ENCODE data around the gene REEP5.
"Not testable (repeated sequence)": the region's sequence is repeated elsewhere in the genome, so short reads cannot be mapped to it uniquely, and the experiment has no call there.

The REEP5 gene

DNA sequence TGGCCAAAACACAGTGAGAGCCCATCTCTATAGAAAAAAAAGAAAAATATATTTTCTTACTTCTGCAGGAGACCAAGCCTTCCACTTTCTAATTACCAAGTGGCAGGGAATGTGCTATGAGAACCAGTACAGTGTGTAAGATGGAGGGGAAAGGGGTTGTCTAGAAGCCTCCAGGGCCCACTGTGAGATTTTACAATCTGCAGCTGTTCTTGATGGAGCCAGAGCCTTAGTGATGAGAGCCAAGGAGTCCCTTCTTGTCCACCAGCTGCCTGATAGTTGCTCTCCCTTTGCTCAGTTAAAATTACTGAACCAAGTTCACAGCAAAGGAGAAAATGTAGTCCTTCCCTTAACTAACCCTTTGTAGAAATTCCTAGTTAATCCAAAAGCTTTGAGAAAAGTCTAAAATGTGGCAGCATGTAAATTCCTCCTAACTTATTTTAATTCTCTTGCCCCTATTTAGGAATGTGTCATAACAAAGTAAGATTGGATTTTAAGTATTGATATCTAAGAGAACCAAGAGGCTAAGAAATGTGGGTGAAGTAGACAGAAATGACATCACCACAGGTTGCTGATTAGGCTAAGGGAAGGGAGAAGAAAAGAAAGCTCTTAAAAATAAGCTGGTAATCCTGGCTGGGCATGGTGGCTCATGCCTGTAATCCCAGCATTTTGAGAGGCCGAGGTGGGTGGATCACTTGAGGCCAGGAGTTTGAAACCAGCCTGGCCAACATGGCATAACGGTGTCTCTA, 41.6 kb downstream of the REEP5 start:
- no peak for DNase-seq

DNA sequence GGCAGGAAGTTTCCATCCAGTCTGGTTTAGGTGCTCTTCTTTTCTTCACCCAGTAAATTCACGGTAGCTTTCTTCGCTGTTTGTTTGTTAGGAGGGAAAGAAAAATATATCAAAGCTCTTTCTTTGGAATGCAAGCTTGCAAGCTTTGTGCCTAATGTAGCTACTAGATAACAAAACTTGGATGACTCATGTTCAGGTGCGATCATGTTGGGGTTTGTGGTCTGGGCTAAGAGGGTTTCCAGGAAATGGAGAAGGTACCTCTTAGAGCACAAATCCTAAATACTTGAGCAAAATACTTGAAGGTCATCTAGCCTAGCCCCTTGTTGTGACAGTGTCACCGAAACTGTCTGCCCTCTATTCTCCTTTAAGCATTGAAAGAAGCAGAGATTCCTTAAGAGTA, 43.3 kb downstream of the REEP5 start:
- peak; percentile 66 for DNase-seq

GRCh38 chr5:112878101-112878500, 43.9 kb downstream of the REEP5 start:
- no peak for DNase-seq

- no peak for DNase-seq
Measured at GRCh38 chr5:112876362-112876761, 45.7 kb downstream of the REEP5 start.

GRCh38 chr5:112870966-112871365, 51.1 kb downstream of the REEP5 start:
- no peak for DNase-seq

DNA sequence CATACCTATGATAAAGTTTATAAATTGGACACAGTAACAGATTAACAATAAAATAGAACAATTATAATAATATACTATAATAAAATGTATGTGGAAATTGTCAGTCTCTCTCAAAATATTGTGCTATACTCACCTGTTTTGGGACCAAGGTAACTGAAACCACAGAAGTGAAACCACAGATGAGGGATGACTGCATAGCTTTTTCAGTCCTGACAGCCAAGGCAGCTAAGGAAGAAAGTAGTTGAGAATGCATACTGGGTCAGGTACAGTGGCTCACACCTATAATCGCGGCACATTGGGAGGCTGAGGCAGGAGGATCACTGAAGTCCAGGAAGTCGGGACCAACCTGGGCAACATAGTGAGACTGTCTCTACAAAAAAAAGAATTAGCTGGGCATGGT, 52.1 kb downstream of the REEP5 start:
- DNase-seq = peak; percentile 25

- no peak for DNase-seq
Measured at GRCh38 chr5:112867411-112867810, 54.6 kb downstream of the REEP5 start.

DNA sequence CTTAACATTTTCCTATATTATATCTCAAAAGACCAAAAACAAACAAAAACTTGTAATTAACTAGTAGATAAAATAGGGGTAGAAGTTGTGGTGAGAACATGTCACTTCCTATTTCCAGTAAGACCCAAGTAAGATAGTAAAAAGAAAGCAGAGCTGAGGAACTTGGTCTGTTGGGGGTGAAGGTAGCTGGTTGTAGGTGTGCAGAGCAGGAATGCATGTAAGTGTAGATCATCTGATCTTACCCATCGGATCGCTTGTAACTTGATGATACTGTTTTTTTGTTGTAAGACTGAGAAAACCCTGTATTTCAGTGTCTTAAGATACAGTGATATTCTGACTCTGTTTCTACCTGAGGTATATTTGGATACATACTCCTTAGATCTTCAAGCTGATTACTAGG, 55.3 kb downstream of the REEP5 start:
- no peak for DNase-seq

- no peak for DNase-seq
Measured at GRCh38 chr5:112865128-112865527, 56.9 kb downstream of the REEP5 start.

GRCh38 chr5:112863549-112863948, 58.5 kb downstream of the REEP5 start:
- DNase-seq = no peak

GRCh38 chr5:112862085-112862484, 59.9 kb downstream of the REEP5 start:
- no peak for DNase-seq

- DNase-seq = no peak
Measured at GRCh38 chr5:112861638-112861985, 60.4 kb downstream of the REEP5 start.

- peak; percentile 93 for DNase-seq
Measured at GRCh38 chr5:112860929-112861637, 60.9 kb downstream of the REEP5 start, which contains the start of gene SRP19. TSS of gene SRP19 (plus strand) at chr5:112861287. CDS start at chr5:112861377, 90 bp downstream.

DNA sequence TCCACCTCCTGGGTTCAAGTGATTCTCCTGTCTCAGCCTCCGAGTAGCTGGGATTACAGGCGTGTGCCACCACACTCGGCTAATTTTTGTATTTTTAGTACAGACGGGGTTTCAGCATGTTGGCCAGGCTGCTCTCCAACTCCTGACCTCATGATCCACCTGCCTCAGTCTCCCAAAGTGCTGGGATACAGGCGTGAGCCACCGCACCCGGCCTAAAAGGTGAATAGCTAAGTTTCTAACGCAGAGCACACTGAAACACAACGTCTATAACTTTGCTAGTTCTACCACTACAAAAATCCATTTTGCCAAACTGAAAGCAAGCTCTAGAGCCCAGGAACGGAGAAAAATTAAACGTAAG, 61.5 kb downstream of the REEP5 start:
- DNase-seq = not testable (repeated sequence)

DNA sequence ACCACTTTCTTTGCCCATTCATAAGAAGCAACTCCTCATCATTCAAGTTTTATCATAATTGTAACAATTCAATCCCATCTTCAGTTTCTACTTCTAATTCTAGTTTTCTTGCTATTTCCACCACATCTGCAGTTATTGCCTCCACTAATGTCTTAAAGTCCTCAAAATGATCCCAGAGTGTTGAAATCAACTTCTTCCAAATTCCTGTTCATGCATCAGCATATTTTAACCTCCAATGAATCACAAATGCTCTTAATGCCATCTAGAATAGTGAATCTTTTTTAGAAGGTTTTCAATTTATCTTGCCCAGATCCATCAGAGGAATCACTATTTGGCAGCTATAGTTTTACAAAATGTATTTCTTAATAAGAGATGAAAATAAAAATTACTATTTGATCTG, 64.2 kb downstream of the REEP5 start:
- DNase-seq = no peak

DNA sequence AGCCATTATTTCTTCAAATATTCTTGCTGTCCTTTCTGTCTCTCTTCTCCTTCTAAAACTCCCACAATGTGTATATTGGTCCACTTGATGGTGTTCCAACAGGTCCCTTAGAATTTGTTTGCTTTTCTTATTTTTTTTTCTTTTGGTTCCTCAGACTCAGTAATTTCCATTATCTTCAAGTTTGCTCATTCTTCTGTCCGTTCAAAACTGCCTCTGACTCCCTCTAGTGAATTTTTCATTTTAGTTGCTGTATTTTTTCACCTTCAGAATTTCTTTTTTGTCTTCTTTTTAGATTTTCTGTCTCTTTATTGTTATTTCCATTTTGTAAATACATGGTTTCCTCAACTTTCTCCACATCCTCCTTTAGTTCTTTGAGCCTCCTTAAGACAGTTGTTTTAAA, 67.4 kb downstream of the REEP5 start:
- DNase-seq = no peak

DNA sequence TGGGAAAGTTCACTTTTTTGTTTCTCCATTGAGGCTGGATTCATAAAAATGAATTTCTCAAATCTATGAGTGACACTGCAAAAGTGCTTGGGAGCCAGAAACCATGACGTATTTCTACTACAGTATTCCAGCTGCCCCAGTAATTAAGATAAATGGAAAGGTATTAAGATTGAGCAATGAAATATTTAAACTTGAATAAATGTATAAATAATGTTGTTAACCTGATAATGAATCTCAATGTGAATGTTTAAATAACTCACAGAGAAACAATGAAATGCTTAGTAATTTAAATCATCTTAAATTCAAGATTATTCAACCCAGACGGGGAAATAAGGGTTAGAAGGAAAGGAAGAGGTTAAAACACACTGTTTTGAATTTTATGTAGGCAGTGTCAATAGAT, 72.1 kb downstream of the REEP5 start:
- DNase-seq = no peak

DNA sequence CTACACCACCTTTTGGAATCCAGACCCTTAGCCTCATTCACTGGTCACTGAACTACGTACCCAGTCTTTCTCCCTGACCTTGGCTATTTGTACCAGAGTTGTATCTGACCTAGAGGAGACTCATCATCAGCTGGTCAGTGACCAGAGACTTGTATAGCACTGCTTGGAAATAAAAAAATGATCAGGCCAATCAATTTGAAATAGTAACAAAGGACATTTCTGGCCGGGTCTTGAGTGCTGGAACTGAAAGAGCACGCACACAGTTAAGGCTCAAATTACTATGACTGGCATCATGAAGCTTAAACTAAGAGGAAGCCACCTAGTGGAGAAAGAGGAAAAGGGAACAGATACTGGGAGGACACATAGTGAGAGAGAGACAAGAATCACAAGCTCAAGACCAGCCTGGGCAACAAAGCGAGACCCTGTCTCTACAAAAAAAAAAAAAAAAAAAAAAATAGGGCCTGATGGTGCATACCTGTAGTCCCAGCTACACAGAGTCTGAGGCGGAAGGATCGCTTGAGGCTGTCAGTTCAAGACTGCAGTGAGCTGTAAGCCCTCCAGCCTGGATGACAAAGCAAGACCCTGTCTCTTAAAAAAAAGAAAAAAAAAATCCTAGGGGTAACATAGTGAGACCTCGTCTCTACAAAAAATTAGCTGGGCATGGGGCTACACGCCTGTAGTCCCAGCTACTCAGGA, 73.8 kb downstream of the REEP5 start:
- peak; percentile 59 for DNase-seq

DNA sequence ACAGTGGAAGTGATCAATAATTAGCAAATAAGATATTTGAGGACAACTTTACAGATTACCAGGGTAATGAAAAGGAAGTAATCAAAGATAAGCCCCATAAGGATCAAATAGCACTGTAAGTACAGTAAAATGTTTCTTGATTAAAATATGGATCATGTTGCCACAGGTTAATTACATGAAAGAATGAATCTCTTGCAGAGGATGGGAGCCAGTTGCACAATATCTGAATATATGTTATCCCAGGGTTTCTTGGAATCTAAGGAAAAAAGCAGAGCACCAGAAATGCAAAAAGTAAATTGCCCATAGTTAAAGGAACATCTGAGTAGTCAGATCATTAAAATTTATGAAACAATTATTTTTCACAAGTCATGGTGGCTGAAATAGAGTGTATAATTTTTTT, 74.7 kb downstream of the REEP5 start:
- no peak for DNase-seq

GRCh38 chr5:112846556-112846955, 75.5 kb downstream of the REEP5 start:
- DNase-seq = no peak

DNA sequence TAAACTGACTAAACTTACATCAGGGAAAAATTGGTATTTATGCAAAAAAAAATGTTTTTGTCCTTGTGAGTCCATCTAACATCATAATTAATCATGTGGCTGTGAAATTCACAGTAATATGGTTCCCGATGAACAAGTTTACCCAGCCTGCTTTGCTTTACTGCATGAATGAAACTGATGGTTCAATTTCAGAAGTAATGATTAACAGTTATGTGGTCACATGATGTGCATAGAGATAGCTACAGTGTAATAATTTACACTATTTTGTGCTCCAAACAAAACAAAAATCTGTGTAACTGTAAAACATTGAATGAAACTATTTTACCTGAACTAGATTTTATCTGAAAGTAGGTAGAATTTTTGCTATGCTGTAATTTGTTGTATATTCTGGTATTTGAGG, 77.5 kb downstream of the REEP5 start:
- no peak for DNase-seq

DNA sequence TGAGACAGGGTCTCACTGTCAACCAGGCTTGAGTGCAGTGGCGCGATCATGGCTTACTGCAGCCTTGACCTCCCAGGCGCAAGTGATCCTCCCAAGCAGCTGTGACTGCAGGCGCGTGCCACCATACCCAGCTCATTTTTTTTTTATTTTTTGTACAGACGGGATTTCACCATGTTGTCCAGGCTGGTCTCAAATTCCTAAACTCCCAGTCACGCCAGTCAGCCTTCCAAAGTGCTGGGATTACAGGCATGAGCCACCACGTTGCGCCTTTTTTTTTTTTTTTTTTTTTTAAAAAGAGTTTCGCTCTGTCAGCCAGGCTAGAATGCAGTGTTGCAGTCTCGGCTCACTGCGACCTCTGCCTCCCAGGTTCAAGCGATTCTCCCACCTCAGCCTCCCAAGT, 88.1 kb downstream of the REEP5 start:
- no peak for DNase-seq

DNA sequence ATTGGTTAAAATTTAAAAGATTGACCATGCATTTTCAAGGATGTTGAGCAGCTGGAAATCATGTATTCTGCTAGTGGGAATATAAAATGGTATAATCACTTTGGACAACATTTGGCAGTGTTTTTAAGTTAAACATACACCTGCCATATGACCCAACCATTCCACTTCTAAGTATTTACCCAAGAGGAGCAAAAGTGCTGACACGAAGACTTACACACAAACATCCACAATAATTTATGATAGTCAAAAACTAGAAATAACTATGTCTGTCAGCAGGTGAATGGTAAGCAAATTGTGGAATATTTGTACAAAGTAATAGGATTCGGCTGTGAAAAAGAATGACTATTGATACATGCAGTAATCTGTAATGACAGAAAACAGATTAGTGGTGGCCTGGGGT, 91.6 kb downstream of the REEP5 start:
- no peak for DNase-seq

Measured in CD4-positive, alpha-beta T cell treated with Interleukin-12 subunit alpha and Interleukin-12 subunit beta, for 1 hour (primary cell).